Transverse colon (tissue), 3 donors: Measurements from ENCODE around the gene PDLIM1.

Experiments
- POLR2A ChIP-seq: fragments of 450-650 bp; IDR thresholded peaks from one replicate; pipeline ENCODE4 v1.6.1; 2016; ENCODE audit warnings: antibody characterized with exemption, mild to moderate bottlenecking, moderate library complexity
- TF ChIP-seq, protein P1 (sequence below), 5 experiments: fragments of 200-600 bp in 3 of 5; fragments of 450-650 bp in 2 of 5; sonication (generic) in 3 of 5; IDR thresholded peaks; 1 replicate in 2 of 5; 2 replicates in 3 of 5; pipeline ENCODE4 v1.5.1; 2016 to 2017; ENCODE audit warnings: antibody characterized with exemption in 5 of 5, inconsistent platforms in 3 of 5, mild to moderate bottlenecking in 2 of 5, moderate library complexity in 1 of 5

- TF ChIP-seq, protein P1, sequence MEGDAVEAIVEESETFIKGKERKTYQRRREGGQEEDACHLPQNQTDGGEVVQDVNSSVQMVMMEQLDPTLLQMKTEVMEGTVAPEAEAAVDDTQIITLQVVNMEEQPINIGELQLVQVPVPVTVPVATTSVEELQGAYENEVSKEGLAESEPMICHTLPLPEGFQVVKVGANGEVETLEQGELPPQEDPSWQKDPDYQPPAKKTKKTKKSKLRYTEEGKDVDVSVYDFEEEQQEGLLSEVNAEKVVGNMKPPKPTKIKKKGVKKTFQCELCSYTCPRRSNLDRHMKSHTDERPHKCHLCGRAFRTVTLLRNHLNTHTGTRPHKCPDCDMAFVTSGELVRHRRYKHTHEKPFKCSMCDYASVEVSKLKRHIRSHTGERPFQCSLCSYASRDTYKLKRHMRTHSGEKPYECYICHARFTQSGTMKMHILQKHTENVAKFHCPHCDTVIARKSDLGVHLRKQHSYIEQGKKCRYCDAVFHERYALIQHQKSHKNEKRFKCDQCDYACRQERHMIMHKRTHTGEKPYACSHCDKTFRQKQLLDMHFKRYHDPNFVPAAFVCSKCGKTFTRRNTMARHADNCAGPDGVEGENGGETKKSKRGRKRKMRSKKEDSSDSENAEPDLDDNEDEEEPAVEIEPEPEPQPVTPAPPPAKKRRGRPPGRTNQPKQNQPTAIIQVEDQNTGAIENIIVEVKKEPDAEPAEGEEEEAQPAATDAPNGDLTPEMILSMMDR (IDR thresholded peaks at IDR 0.05) = no peak
- no peak for TF ChIP-seq POLR2A
Measured at GRCh38 chr10:95280637-95281036, 10.2 kb downstream of the PDLIM1 start.
